Measurements from ENCODE around the gene DAGLA.

DNA sequence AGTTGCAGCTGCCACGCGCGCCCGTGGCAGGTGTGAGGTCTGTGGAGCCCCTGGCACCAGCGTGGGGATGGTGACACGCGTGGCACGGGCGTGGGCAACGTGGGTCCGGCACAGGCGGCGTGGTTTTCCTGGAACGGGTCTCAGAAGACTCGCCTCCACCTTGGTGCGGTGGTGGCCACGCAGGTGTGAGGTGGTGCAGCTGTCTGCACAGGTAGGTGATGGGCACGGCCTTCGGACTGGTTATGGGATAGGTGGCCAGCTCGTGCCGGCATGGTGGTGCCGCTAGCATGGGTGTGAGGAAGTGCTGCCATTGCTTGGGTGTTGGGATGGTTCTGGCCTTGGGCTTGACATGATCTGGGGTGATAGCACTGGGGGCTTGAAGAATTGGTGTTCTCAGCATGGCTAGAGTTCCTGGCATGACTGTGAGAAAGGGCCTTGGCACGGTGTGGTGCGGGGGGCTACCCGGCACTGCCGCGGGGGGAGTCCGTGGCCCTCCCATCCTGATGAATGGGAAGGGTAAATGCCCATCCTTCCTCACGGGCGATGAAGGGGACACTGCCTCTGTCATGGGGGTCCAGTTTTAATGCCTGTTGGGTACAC lies 531 bp downstream of the DAGLA start:
- TF ChIP-seq ZNF549 (CRISPR knock-in tag; IDR thresholded peaks at IDR 0.05) = no peak
- TF ChIP-seq, protein P1, sequence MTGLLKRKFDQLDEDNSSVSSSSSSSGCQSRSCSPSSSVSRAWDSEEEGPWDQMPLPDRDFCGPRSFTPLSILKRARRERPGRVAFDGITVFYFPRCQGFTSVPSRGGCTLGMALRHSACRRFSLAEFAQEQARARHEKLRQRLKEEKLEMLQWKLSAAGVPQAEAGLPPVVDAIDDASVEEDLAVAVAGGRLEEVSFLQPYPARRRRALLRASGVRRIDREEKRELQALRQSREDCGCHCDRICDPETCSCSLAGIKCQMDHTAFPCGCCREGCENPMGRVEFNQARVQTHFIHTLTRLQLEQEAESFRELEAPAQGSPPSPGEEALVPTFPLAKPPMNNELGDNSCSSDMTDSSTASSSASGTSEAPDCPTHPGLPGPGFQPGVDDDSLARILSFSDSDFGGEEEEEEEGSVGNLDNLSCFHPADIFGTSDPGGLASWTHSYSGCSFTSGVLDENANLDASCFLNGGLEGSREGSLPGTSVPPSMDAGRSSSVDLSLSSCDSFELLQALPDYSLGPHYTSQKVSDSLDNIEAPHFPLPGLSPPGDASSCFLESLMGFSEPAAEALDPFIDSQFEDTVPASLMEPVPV (CRISPR knock-in tag; IDR thresholded peaks at IDR 0.05) = no peak
- no peak for TF ChIP-seq MIER2 (CRISPR knock-in tag; IDR thresholded peaks at IDR 0.05)
- no peak for TF ChIP-seq ZNF768 (CRISPR knock-in tag; IDR thresholded peaks at IDR 0.05)
- TF ChIP-seq ZFX (CRISPR knock-in tag; IDR thresholded peaks at IDR 0.05; ENCODE audit: low read depth) = no peak; the same call in 1 of the 2 replicates
- no peak for TF ChIP-seq ZNF24 (IDR thresholded peaks at IDR 0.05)
- TF ChIP-seq TAF1 (CRISPR knock-in tag; IDR thresholded peaks at IDR 0.05) = no peak
- TF ChIP-seq, protein P2, sequence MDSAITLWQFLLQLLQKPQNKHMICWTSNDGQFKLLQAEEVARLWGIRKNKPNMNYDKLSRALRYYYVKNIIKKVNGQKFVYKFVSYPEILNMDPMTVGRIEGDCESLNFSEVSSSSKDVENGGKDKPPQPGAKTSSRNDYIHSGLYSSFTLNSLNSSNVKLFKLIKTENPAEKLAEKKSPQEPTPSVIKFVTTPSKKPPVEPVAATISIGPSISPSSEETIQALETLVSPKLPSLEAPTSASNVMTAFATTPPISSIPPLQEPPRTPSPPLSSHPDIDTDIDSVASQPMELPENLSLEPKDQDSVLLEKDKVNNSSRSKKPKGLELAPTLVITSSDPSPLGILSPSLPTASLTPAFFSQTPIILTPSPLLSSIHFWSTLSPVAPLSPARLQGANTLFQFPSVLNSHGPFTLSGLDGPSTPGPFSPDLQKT (CRISPR knock-in tag; IDR thresholded peaks at IDR 0.05; ENCODE audit: borderline replicate concordance) = no peak
- no peak for TF ChIP-seq HMG20B (CRISPR knock-in tag; conservative IDR thresholded peaks at IDR 0.05)
- TF ChIP-seq, protein P3, sequence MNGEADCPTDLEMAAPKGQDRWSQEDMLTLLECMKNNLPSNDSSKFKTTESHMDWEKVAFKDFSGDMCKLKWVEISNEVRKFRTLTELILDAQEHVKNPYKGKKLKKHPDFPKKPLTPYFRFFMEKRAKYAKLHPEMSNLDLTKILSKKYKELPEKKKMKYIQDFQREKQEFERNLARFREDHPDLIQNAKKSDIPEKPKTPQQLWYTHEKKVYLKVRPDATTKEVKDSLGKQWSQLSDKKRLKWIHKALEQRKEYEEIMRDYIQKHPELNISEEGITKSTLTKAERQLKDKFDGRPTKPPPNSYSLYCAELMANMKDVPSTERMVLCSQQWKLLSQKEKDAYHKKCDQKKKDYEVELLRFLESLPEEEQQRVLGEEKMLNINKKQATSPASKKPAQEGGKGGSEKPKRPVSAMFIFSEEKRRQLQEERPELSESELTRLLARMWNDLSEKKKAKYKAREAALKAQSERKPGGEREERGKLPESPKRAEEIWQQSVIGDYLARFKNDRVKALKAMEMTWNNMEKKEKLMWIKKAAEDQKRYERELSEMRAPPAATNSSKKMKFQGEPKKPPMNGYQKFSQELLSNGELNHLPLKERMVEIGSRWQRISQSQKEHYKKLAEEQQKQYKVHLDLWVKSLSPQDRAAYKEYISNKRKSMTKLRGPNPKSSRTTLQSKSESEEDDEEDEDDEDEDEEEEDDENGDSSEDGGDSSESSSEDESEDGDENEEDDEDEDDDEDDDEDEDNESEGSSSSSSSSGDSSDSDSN (CRISPR knock-in tag; IDR thresholded peaks at IDR 0.05) = no peak
- TF ChIP-seq SIN3B (IDR thresholded peaks at IDR 0.05; ENCODE audit: low read length) = no peak
- no peak for TF ChIP-seq ZSCAN31 (CRISPR knock-in tag; IDR thresholded peaks at IDR 0.05; ENCODE audit: low read depth)
- no peak for TF ChIP-seq MYC (CRISPR knock-in tag; IDR thresholded peaks at IDR 0.05; ENCODE audit: borderline replicate concordance)
